DMS114 treated with DMSO at 0.1 percent for 48 hours (cell line): ENCODE data around the gene SLC17A2.

Experiments
- DNase-seq: peaks from one replicate; lab custom pipeline; 2025; ENCODE audit not compliant: unreplicated experiment; lab: John Stamatoyannopoulos, UW

Gene SLC17A2

GRCh38 chr6:25888626-25889025, 41.9 kb downstream of the SLC17A2 start:
- no peak for DNase-seq

- DNase-seq = no peak
Observed at GRCh38 chr6:25886066-25886465, 44.4 kb downstream of the SLC17A2 start.

DNA sequence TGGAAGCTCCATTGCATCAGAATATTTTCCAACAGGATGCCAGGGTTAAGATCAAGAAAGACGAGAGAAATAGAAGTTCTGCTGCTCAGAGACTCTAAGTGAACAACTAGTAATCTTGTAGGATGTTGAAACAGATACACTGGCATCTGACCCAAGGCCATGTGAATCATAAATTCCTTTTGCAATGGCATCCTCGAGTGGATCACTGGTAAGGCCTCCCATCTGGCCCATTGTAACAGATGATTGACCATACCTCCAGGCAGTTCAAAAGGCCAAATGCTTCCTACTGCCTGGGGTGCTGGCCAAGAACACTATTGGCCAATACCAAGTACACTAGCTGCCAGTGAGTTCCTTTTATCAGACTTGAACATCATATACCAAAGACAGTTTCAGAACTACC, 46.5 kb downstream of the SLC17A2 start:
- no peak for DNase-seq

GRCh38 chr6:25883536-25883935, 47.0 kb downstream of the SLC17A2 start:
- DNase-seq = no peak

DNA sequence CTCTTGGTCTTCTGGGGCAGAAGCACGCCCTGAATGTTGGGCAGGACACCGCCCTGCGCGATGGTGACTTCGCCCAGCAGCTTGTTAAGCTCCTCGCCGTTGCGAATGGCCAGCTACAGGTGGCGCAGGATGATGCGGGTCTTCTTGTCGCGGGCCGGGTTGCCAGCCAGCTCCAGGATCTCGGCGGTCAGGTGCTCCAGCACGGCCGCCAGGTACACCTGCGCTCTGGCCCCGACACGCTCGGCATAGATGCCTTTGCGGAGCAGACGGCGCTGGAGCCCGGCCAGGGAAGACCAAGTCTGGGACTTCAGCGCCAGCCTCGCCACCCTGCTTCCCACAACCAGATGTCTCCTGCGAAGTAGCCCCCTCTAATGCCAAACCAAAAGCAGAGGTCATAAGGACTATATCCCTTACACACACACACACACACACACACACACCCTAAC, 48.4 kb downstream of the SLC17A2 start:
- no peak for DNase-seq

GRCh38 chr6:25880601-25881000, 49.9 kb downstream of the SLC17A2 start:
- DNase-seq = no peak

DNA sequence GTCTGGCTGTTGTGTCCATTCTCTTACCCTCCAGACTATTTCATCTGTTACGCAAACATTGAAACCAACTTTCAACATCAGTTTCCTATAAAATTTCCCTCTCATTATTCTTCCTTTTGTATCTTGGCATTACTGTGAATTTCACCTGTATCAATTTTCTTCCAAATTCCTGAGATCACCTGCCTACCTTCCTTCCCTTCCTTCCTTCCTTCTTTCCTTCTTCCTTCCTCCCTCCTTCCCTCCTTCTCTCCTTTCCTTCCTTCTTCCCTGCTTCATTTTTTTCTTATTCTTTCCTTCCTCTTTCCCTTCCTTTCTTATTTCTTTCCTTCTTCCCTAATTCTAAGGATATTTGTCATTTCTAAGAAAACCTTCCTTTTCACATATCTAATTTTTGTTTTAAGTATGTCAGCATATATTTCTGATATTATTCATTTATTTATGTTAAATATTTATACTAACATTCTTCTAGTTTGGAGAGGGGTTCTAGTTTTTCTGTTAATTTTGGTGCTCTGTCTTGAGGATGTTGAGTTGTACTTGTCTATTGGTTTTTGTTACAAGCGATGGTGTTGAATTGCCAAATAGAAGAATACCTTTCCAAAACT, 51.7 kb downstream of the SLC17A2 start:
- no peak for DNase-seq

DNA sequence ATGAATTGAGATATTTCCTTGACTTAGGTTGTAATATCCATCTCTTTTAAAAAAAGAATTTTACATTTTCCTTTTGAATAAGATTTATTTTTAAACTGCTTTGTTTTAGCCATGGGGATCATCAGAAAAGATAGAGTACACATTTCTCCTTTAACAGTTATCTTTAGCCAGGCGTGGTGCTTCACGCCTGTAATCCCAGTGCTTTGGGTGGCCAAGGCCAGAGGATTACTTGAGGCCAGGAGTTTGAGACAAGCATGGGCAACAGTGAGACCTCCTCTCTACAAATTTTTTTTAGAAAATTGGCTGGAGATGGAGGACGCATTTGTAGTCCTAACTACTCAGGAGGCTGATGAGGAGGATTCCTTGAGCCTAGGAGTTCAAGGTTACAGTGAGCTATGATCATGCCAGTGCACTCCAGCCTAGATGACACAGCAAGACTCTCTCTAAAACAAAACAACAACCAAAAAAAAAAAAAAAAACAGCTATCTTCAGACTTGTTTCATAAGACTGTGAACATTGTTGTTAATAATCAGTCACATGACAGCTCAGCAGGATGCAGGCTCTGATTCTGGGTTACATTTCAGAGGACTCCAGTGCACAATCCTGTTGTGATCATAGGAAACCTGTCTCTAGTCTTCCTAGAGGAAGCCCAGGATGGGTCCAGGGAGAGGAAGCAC, 54.4 kb downstream of the SLC17A2 start:
- DNase-seq = no peak

GRCh38 chr6:25875563-25875905, 55.0 kb downstream of the SLC17A2 start:
- no peak for DNase-seq

DNA sequence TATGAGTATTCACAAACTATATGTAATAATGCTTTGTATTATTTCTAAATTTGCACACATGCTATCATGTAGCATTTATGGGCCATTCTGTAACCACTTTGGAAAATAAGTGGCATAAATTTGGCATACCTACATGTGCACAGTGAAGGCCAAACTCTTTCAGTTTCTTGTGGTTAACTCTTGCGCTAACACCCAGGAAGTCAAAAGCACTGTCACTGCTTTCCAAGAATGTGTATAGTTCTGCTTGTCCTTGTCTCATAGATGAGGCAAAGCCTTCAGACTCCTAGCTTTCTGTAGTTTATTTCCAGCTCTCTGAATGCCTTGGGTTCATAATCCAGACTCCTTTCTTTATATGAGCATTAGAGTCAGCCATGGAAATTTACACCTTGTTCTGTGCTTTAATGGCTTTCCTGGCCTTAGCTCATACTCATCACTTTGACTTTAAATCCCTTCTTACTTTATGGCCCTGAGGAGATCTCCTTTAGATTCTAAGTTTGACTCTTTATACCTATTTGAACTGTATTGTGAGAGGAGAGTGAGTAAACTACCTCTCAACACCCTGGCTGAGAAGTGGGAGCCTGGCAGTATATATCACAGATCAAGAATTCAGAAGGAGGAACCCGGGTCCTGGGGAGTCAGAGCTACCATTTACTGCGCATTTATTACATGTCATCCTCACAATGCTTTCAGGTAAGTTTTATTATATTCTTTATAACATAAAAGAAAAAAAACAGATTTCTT, 55.5 kb downstream of the SLC17A2 start:
- DNase-seq = no peak

DNA sequence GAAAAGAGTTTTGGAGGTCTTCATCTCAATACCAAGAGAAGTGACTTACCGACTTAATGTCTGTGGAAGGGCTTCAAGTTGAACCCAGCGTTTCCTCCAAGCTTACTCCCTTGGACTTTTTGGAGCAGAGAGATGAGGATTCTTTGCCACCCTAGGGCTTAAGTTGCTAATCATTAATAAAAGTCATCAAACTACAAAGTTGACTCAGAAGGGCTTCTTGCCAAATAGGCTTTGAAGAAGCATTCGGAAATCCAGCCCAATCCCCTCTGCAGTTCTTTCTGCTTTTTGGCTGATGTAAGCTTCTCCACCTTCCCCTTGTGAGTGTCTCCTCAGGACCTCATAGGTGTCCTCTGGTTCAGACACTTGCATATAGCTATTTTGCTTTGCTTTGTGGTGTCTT, 56.4 kb downstream of the SLC17A2 start, which contains the start of gene SLC17A3:
TSS of gene SLC17A3 (minus strand) at position 126 of the 400 bp plus-strand sequence. CDS start 5,856 bp downstream, outside the sequence.
- no peak for DNase-seq

DNA sequence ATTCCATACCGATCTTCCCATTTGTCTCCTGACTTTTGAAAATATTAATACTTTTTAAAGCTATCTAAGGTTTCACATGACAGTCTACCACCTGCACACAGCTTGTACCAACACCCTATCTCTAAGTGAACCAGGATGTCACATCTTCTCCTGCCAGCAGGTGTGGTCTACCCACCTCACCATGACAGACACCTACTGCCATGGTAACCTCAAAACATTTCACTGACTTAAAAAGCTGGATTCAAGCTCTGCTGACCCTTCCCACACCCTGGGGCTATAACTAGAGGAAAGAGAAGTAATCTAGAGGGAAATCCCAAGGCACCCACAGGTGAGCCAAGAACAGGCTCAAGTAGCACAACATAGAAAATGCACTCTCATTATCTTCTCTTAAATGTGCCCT, 57.7 kb downstream of the SLC17A2 start:
- no peak for DNase-seq

- DNase-seq = no peak
Observed at GRCh38 chr6:25869840-25870239, 60.7 kb downstream of the SLC17A2 start.

- no peak for DNase-seq
Observed at GRCh38 chr6:25868436-25869183, 61.9 kb downstream of the SLC17A2 start.

GRCh38 chr6:25866011-25866410, 64.5 kb downstream of the SLC17A2 start:
- DNase-seq = no peak

DNA sequence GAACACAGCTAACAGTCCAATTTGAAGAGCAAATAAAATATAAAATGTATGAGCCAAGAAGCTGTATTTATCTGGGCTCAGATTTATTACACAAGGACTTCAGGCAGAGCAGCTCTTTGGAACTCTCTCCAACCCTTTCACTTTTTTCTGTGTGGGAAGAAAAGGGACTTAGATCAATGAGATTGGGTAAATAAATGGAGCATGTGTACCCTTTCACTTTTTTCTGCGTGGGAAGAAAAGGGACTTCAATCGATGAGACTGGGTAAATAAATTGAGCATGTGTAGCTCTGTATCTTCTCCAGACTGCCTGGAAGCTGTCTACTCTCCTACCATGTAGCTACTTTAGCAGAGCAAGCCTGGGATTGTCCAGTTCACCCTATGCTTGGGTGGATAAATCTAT, 67.1 kb downstream of the SLC17A2 start:
- DNase-seq = no peak
